Measurements from ENCODE around the gene DENND6A. TPM values are rescaled to one million over a fixed set of nuclear protein-coding genes. Genes with fewer than 3 reads are reported as not detected.
A peak's percentile ranks its signal among the peaks of the same experiment; 100 is the strongest.

DENND6A gene
- total and polyA plus RNA-seq, 7 donors, result 4.5 to 11.3 (median 10.4) TPM

- Histone ChIP-seq H3K9me3 (no peaks in the 10 kb centered on the region), H3K36me3 (ENCODE audit: insufficient read depth in 1 of 2, low read depth in 1 of 2) (peaks cover 0 to 7% of the 10 kb centered on the region in 2 donors), H3K27me3 (ENCODE audit: insufficient read depth in 3 of 3, low read length in 2 of 3) (no peaks in the 10 kb centered on the region), H3K4me1 (peaks cover 46% of the 10 kb centered on the region), H3K27ac (peak within 1 kb of the TSS; percentile 98), H3K4me3 (peak within 1 kb of the TSS; percentile 93)
- TF ChIP-seq, protein P1, sequence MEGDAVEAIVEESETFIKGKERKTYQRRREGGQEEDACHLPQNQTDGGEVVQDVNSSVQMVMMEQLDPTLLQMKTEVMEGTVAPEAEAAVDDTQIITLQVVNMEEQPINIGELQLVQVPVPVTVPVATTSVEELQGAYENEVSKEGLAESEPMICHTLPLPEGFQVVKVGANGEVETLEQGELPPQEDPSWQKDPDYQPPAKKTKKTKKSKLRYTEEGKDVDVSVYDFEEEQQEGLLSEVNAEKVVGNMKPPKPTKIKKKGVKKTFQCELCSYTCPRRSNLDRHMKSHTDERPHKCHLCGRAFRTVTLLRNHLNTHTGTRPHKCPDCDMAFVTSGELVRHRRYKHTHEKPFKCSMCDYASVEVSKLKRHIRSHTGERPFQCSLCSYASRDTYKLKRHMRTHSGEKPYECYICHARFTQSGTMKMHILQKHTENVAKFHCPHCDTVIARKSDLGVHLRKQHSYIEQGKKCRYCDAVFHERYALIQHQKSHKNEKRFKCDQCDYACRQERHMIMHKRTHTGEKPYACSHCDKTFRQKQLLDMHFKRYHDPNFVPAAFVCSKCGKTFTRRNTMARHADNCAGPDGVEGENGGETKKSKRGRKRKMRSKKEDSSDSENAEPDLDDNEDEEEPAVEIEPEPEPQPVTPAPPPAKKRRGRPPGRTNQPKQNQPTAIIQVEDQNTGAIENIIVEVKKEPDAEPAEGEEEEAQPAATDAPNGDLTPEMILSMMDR (IDR thresholded peaks at IDR 0.05), result peak; percentile 10
- intact Hi-C loops (cut with DNase I), result loop anchor here (2.0 to 10.0 kb wide), 4 partner anchors 40 to 97 kb away; partner anchors contain the start of genes DENND6A (in 2 of the 2) and PDE12 (in 2 of the 2)
- peak; percentile 99 to 100 for DNase-seq
- WGBS, 3 donors, result 0% methylated on average over 54 to 67 of the region's 67 CpGs
- peak; percentile 91 to 94 (median 92) for ATAC-seq
Observed at GRCh38 chr3:57597127-57597923, 95.6 kb downstream of the DENND6A start, which contains the start of gene ARF4. TSS of gene ARF4 (minus strand) at chr3:57597344. CDS start at chr3:57597140, 204 bp downstream.

DNA sequence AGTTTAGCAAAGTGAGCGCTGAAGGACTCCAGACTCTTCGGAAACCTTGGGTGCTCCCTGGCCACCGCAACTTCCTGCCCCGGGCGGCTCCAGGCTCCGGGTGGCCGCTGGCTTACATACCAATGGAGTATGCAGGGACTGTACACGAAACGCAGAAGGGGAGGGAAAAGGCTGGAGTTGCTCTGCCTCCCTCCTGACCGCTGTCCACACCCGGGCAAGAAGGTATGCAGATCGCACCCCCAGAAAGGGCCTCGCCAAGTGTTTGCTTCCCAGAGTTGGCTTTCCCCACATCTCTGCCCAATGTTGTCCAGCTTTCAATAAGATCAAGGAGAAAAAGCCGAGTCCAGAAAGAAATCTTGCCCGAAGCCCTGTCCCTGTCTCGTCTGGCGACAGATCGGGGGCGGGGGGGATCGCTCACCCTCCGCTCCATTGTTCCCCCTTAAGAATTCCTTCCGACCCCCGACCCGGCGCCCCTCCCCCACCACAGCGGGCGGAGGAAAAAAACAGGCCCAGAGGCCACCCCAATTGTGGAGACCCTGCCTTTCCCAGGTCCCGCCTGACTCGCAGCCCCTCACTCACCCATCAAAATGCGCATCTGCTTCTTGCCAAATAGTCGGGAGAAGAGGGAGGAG, 96.3 kb downstream of the DENND6A start:
- DNase-seq (peak; percentile 78 to 89), ATAC-seq (peak; percentile 54 to 76 (median 66))
- Histone ChIP-seq H3K36me3 (ENCODE audit: insufficient read depth in 1 of 2, low read depth in 1 of 2) (no peaks in the 10 kb centered on the region), H3K4me1 (peaks cover 49% of the 10 kb centered on the region), H3K4me3 (peak overlapping the region; percentile 93), H3K27me3 (ENCODE audit: insufficient read depth in 3 of 3, low read length in 2 of 3) (no peaks in the 10 kb centered on the region), H3K9me3 (no peaks in the 10 kb centered on the region), H3K27ac (peak overlapping the region; percentile 98)
- TF ChIP-seq, protein P1 (IDR thresholded peaks at IDR 0.05), result no peak
- intact Hi-C loops (cut with DNase I), result loop anchor here (2.0 to 10.0 kb wide), 4 partner anchors 39 to 98 kb away; partner anchors contain the start of genes DENND6A (in 2 of the 2) and PDE12 (in 2 of the 2)
- WGBS, 3 donors, result 0 to 1% (median 0%) methylated on average over 29 to 31 of the region's 31 CpGs

- no peak for DNase-seq
- no peaks in the 10 kb centered on the region for H3K27me3 ChIP-seq (ENCODE audit: insufficient read depth in 3 of 3, low read length in 2 of 3)
- TF ChIP-seq, protein P1 (IDR thresholded peaks at IDR 0.05), result no peak
- intact Hi-C loops (cut with DNase I), result loop anchor here in 1 of 2 donors (10.0 kb wide), 1 partner anchor 100 kb away; the partner anchor contains the start of gene DENND6A
- H3K4me3 ChIP-seq, result peak overlapping the region; percentile 93
- H3K4me1 ChIP-seq, result peaks cover 48% of the 10 kb centered on the region
- WGBS, 3 donors, result 34 to 55% (median 38%) methylated on average over 5 of the region's 5 CpGs
- H3K9me3 ChIP-seq, result no peaks in the 10 kb centered on the region
- H3K36me3 ChIP-seq (ENCODE audit: insufficient read depth in 1 of 2, low read depth in 1 of 2), result no peaks in the 10 kb centered on the region
- ATAC-seq, result no peak
- peak overlapping the region; percentile 98 for H3K27ac ChIP-seq
Observed at GRCh38 chr3:57594576-57594975, 98.3 kb downstream of the DENND6A start.

DNA sequence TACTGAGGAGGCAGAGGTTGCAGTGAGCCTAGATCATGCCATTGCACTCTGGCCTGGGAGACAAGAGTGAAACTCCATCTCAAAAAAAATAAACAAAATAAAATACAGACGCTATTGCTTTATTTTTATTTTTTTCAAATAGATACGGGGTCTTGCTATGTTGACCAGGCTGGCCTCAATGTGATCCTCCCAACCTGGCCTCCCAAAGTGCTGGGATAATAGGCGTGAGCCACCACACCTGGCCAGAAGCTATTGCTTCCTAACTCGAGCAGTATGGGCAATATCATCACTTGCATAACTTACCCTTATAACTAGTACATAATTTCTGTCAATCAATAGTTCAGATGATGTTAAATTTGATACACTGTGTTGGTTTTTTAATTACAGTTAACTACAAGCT, 98.7 kb downstream of the DENND6A start:
- H3K36me3 ChIP-seq (ENCODE audit: insufficient read depth in 1 of 2, low read depth in 1 of 2), result no peaks in the 10 kb centered on the region
- WGBS, 3 donors, result 71 to 81% (median 73%) methylated on average over 4 of the region's 4 CpGs
- no peaks in the 10 kb centered on the region for H3K9me3 ChIP-seq
- DNase-seq (no peak), ATAC-seq (no peak)
- H3K27me3 ChIP-seq (ENCODE audit: insufficient read depth in 3 of 3, low read length in 2 of 3), result no peaks in the 10 kb centered on the region
- intact Hi-C loops (cut with DNase I), result loop anchor here in 1 of 2 donors (10.0 kb wide), 1 partner anchor 101 kb away; the partner anchor contains the start of gene DENND6A
- H3K4me3 ChIP-seq, result peak overlapping the region; percentile 93
- TF ChIP-seq, protein P1 (IDR thresholded peaks at IDR 0.05), result no peak
- peak overlapping the region; percentile 98 for H3K27ac ChIP-seq
- peaks cover 44% of the 10 kb centered on the region for H3K4me1 ChIP-seq
